WI38 (cell line): ENCODE data around the gene KCNN3.

Source experiments
- H3K4me3 ChIP-seq: 2 replicates; pipeline ENCODE4 v1.5.1; 2011; ENCODE audit warnings: low read depth, mild to moderate bottlenecking, control low read depth, low read length
- TF ChIP-seq, protein P1 (sequence below): IDR thresholded peaks from 2 replicates; pipeline ENCODE4 v1.5.1; 2012; ENCODE audit warnings: low read depth, mild to moderate bottlenecking, control low read depth, low read length

The KCNN3 gene

GRCh38 chr1:154870734-154871133 lies 653 bp upstream of the KCNN3 start:
- TF ChIP-seq, protein P1, sequence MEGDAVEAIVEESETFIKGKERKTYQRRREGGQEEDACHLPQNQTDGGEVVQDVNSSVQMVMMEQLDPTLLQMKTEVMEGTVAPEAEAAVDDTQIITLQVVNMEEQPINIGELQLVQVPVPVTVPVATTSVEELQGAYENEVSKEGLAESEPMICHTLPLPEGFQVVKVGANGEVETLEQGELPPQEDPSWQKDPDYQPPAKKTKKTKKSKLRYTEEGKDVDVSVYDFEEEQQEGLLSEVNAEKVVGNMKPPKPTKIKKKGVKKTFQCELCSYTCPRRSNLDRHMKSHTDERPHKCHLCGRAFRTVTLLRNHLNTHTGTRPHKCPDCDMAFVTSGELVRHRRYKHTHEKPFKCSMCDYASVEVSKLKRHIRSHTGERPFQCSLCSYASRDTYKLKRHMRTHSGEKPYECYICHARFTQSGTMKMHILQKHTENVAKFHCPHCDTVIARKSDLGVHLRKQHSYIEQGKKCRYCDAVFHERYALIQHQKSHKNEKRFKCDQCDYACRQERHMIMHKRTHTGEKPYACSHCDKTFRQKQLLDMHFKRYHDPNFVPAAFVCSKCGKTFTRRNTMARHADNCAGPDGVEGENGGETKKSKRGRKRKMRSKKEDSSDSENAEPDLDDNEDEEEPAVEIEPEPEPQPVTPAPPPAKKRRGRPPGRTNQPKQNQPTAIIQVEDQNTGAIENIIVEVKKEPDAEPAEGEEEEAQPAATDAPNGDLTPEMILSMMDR, result no peak
- H3K4me3 ChIP-seq, result no peak overlapping the region

DNA sequence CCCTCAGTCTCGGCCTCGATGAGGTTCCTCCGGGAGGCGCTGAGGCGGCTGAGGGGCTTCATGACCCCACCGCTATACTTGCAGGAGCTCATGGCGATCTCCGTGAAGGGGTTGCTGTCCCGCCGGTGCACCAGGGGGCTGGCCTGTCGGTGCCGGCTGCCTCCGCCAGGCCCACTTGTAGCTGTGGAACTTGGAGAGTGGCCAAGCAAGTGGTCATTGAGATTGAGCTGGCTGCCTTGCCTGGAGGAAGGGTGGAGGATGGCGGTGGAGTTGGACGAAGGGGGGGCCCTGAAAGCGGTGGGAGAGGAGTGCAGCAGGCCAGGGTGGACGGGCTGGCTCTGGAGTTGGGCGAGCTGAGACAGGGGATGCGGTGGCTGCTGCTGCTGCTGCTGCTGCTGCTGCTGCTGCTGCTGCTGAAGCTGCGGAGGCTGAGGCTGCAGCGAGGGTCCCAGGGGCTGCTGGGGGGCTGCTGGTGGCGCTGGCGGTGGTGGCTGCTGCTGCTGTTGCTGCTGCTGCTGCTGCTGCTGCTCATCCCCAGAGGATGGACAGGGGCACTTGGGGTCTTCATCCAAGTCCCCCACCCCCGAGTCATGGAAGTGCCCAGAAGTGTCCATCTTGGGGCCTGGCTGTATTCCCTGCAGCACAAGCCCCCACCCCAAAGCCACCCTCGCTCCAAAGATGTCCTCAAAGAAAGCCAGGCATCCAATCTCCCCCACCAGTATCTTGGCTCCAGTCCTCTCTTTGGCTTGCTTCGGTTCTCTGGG lies 548 bp downstream of the KCNN3 start:
- TF ChIP-seq, protein P1, result no peak
- H3K4me3 ChIP-seq, result no peak overlapping the region

- no peak overlapping the region for H3K4me3 ChIP-seq
- TF ChIP-seq, protein P1, result no peak
Observed at GRCh38 chr1:154867841-154868605, 2.1 kb downstream of the KCNN3 start.

GRCh38 chr1:154867064-154867825 lies 2.8 kb downstream of the KCNN3 start:
- H3K4me3 ChIP-seq, result no peak overlapping the region
- TF ChIP-seq, protein P1, result no peak

- TF ChIP-seq, protein P1, result no peak
- H3K4me3 ChIP-seq, result no peak overlapping the region
Observed at GRCh38 chr1:154866257-154867063, 3.6 kb downstream of the KCNN3 start.

GRCh38 chr1:154865442-154866256 lies 4.4 kb downstream of the KCNN3 start:
- no peak overlapping the region for H3K4me3 ChIP-seq
- TF ChIP-seq, protein P1, result no peak
